Activated gamma-delta T cell treated with Interleukin-2 at 50 U/mL for 16 hours (primary cell): ENCODE results near the gene PDF.
A peak's percentile ranks its signal among the peaks of the same experiment; 100 is the strongest.
"Not testable (repeated sequence)": the region's sequence is repeated elsewhere in the genome, so short reads cannot be mapped to it uniquely, and the experiment has no call there.

Experiments used
- DNase-seq: peaks from one replicate; pipeline ENCODE4 v3.0.0-alpha.2; 2020

The PDF gene

DNA sequence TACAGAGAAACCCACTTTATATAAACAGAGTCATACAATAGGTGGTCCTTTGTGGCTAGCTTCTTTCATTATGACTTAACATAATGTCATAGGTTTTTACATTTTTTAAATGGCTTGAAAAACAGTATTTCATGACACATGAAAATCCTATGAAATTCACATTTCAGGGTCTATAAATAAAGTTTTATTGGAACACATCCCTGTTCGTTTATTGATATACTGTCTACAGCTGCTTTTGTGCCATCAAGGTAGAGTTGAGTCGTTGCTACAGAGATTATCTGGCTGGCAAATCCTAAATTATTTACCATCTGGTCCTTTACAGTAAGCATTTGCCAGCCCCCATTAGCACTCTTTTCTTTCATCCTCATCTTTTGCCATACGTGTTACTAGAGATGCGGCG, 16.9 kb downstream of the PDF start:
- DNase-seq, result no peak

GRCh38 chr16:69311533-69312387, 18.6 kb downstream of the PDF start:
- peak; percentile 31 for DNase-seq

DNA sequence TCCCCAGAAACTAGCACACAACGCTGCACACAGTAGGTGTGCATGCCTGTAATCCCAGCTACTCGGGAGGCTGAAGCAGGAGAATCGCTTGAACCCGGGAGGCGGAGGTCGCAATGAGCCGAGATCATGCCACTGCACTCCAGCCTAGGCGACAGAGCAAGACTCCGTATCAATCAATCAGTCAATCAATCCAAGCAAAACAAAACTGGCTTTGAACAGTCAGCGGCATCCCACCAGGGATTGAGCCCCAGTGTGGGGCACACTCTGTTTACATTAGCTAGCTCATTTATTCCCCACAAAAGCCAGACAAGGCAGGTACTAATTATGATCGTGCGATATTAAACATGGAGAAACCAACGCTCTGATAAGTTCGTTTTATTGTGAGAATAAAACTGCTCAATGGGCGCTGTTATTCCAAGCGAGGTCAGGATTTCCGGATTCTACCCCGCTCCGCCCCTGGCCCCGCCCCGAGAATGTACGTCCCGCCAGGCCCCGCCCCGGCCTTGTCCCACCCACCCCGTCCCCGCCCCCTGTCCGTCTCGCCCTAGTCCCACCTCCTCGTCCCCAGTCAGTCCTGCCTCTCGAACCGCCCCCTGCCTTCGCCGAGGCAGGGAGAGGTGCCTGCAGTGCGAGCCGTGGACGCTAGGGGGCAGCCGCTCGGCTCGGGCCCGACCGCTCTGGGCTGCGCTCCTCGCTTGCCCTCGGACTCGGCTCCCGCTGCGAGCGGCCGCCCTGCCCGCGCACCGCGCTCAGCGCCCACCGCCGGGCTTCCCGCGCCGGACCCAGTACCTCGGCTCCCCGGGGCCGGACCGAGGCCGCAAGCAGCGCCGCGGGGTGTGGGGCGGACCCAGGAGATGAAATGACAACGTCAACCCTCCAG, 19.5 kb downstream of the PDF start, which contains the start of gene VPS4A:
VPS4A (plus strand) TSS at position 698 of the 880 bp plus-strand sequence; CDS start at position 860, 162 bp downstream.
- DNase-seq, result peak; percentile 98

DNA sequence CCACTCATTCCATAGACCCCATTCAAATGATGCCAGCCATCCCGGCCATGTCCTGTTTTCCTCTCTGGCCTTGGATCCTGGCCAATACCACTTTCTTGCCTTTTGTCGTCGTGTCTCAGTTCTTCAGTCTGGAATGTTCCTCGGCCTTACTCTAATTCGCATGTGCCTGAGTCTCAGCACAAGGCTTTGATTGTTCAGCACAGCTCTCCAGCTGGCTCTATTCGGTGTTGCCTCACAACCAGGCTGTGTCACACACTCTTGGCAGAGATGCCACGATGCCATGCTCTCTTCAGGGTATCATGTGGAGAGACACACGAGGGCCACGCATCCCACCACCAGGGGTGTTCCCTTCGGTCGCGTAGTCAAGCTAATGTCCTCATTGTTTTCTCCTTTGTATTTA, 21.1 kb downstream of the PDF start:
- no peak for DNase-seq

DNA sequence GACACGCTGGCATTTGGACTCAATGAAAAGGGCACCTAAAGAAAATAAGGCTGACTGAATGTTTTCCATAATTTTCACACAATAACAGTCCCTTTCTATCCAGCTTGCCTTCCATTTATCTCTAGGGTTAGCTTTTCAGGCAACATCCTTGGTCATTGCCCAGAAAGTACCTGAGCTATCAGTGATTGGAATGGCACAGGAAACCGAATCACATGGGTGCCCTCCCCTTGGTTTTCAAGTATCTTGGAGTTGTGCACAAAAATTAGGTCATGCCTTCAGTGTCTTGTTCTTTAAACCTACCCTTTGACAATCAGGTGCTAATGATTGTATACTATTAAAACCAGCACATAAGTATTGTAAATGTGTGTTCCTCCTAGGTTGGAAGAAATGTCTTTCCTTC, 22.5 kb downstream of the PDF start:
- DNase-seq, result no peak

GRCh38 chr16:69307091-69307490, 23.3 kb downstream of the PDF start:
- no peak for DNase-seq

DNA sequence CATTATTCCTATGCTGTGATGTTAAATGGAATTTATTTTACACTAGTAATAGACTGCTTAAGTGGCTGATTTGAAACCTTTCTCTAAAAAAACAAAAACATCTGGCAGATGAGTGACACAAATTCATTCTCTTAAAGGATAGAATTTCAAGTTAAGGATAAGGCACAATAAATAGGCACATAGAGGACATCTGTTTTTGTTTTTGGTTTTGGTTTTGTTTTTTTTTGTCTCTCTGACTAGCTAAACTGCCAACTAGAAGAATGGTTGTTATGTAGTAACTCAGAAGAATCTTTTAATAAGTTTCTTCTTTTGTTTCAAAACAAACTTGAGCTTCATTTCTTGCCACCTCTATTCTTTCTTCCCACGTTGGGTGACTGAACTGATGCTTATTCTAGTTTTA, 24.4 kb downstream of the PDF start:
- no peak for DNase-seq

DNA sequence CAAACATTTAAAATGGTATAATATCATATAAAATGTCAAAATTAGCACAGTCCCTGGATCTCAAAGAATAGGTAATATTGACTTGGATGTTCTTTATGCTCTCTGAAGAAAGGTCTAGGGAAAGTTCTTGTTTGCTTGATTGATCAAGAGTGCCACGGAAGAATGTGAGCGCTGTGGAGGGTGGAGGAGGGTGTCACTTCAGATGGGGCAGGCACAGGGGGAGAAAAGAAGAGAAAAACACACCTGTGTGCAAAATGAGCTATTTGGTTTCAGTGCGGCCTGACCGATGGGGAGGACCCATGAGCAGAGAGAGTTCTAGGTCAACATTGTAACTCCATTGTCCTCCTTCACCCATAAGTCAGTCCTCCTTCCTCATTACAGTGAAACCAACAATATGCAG, 28.1 kb downstream of the PDF start:
- no peak for DNase-seq

DNA sequence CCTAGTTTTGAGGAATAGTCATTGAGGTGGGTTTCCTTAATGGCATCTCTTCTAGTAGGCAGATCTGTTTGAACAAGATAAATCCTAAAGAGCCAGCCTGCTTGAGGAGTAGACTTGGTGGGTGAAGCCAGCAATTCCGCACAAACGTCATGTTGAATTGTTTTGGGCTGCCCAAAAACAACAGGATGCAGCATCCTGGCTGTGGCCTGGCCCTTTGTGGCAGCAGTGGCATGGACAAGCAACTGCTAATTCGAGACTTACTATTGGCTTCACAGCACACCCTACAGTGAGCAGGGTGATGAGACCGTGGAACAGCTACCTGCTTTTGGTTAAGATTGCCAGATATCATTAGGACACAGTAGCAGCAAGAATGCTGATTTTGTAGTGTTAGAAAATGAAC, 28.5 kb downstream of the PDF start:
- no peak for DNase-seq

DNA sequence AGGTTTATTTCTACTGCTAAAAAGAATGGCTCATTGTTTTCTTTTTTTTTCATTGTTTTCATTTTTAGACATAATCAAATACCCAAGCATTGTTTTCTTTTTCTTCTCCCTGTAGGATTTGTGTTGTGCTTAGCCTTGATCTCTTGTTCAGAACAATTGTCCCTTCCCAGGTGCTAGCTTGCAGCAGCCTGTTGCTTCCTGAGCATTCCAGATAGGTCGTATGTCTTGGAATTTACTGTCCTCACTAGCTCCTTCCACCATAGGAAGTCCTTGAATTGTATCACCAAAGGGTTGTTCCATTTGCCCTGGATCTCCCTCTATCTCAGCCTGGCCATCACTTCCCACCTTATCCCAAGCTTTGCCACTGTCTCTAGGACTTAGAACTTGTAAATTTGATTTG, 29.2 kb downstream of the PDF start:
- no peak for DNase-seq

DNA sequence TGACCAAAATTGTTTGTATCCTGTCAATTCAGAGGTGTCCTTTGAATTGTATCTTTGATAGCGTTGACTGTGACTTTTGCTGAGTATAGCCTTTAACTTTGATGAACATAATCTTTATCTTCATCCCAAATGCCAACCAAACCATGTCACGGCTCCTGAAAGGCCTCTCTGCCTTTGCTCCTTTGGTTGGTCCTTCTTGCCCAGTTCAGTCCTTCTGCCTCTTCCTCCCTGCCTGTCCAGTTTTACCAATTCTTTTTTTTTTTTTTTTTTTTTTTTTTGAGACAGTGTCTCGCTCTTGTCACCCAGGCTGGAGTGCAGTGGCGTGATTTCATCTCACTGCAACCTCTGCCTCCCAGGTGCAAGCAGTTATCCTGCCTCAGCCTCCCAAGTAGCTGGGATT, 32.1 kb downstream of the PDF start:
- DNase-seq, result no peak

- not testable (repeated sequence) for DNase-seq
These were observed 33.6 kb downstream of the PDF start for GRCh38 chr16:69296771-69297170.

DNA sequence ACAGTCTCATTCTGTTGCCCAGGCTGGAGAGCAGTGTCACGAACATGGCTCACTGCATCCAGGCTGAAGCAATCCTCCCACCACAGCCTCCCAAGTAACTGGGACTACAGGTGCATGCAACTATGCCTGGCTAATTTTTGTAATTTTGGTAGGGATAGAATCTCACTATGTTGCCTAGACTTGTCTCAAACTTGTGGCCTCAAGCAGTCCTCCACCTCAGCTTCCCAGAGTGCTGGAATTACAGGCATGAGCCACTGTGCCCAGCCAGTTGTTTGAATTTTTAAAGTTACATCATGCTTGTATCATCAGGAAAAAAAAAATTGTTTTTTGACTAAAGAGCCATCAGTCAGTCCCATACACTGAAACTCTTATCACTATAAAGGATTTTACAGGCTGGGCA, 36.3 kb downstream of the PDF start:
- no peak for DNase-seq

- no peak for DNase-seq
These were observed 37.0 kb downstream of the PDF start for GRCh38 chr16:69293401-69293800.

GRCh38 chr16:69291657-69292056, 38.7 kb downstream of the PDF start:
- not testable (repeated sequence) for DNase-seq

DNA sequence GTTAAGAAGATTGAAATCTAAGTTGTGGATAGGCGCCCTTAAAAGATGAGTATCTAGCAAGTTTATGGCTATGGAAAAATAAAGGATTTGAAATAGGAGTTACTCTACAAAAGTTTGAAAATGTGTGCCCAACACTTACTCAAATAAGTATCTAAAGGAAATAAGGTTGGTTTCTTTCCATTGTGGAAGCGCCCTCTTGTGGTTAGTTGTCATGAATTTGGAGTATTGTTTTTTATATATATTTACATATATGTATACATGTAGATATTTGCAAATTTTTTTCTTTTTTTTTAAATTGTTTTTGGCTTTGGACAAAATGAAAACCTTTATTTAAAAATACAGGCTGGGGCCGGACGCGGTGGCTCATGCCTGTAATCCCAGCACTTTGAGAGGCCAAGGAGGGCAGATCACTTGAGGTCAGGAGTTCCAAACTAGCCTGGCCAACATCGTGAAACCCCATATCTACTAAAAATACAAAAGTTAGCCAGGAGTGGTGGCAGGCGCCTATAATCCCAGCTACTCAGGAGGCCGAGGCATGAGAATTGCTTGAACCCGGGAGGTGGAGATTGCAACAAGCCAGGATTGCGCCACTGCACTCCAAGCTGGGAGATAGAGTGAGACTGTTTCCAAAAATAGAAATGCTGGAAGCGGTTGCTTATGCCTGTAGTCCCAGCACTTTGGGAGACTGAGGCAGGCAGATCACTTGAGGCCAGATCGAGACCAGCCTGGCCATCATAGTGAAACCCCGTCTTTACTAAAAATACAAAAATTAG, 43.3 kb downstream of the PDF start:
- peak; percentile 40 for DNase-seq

GRCh38 chr16:69285240-69285639, 45.1 kb downstream of the PDF start:
- DNase-seq, result no peak

DNA sequence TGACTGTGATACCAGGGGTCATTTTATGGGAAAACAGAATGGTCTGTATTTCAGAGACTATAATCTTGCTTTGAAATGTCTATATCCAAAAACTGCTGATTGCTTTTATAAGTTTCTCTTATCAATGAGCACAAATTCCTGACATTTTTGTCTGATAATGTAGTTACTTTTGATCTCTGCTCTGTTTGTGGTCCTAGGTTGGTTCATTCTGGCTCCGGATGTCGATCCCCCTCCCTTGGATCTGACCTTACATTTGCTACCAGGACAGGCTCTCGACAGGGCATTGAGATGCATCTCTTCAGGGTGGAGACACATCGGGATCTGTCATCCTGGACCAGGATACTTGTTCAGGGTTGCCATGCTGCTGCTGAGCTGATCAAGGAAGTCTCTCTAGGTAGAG, 46.5 kb downstream of the PDF start:
- no peak for DNase-seq

- DNase-seq, result no peak
These were observed 53.0 kb downstream of the PDF start for GRCh38 chr16:69277413-69277812.
